Large intestine (tissue), 3 donors: ENCODE data around the gene C3orf62. TPM values are rescaled to one million over a fixed set of nuclear protein-coding genes. Genes with fewer than 3 reads are reported as not detected.

ENCODE experiments used
- DNase-seq, 2 donors: peaks; one replicate each; pipeline versions ENCODE4 v3.0.0 to v3.0.0-alpha.2; 2013
- H3K27ac ChIP-seq: one replicate; pipeline ENCODE4 v1.5.1; 2013; ENCODE audit warnings: low read length
- H3K27me3 ChIP-seq: 2 replicates; pipeline ENCODE4 v1.6.1; 2013; ENCODE audit warnings: low read length; ENCODE audit not compliant: control insufficient read depth, insufficient read depth
- H3K36me3 ChIP-seq: 2 replicates; pipeline ENCODE4 v1.6.1; 2013; ENCODE audit warnings: low read length; ENCODE audit not compliant: control insufficient read depth, insufficient read depth
- H3K4me1 ChIP-seq: one replicate; pipeline ENCODE4 v1.6.1; 2013; ENCODE audit warnings: low read length; ENCODE audit not compliant: control insufficient read depth, insufficient read depth
- H3K4me3 ChIP-seq: one replicate; pipeline ENCODE4 v1.5.1; 2013; ENCODE audit warnings: low read length
- H3K9me3 ChIP-seq: one replicate; pipeline ENCODE4 v1.6.1; 2013; ENCODE audit warnings: mild to moderate bottlenecking, low read depth, low read length, moderate library complexity; ENCODE audit not compliant: control insufficient read depth
- WGBS: methylation state at CpG from one replicate; pipeline ENCODE4 v1.1.5; 2013; ENCODE audit warnings: low lambda C conversion rate; ENCODE audit not compliant: insufficient coverage; 5-methylcytosine and 5-hydroxymethylcytosine counted together
- polyA plus RNA-seq: library from polyadenylated mRNA; unstranded; fragments of 120-200 nt; gene quantifications from one replicate; pipeline ENCODE4 v1.2.1, GENCODE V29; 2013

Gene C3orf62
- polyA plus RNA-seq, 1 donor, result 9.5 TPM

DNA sequence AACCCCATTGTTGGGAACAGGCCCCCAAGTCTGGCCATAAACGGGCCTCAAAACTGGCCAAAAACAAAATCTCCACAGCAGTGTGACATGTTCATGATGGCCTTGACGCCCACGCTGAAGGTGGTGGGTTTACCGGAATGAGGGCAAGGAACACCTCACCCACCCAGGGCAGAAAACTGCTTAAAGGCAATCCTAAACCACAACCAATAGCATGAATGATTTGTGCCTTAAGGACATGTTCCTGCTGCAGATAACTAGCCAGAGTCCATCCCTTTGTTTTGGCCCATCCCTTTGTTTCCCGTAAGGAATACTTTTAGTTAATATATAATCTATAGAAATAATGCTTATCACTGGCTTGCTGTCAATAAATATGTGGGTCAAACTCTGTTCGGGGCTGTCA lies 57.9 kb downstream of the C3orf62 start:
- no peak for DNase-seq
- no peak overlapping the region for H3K4me3 ChIP-seq
- peaks cover 3% of the 10 kb centered on the region for H3K9me3 ChIP-seq
- no peaks in the 10 kb centered on the region for H3K36me3 ChIP-seq
- no peaks in the 10 kb centered on the region for H3K4me1 ChIP-seq
- no peak overlapping the region for H3K27ac ChIP-seq
- WGBS, result 44% methylated on average over 1 of the region's 6 CpGs
- H3K27me3 ChIP-seq, result no peaks in the 10 kb centered on the region

Other genes with a start within 250 kb of the C3orf62 start
- gene IMPDH2, start 247.8 kb downstream of the C3orf62 start, polyA plus RNA-seq, result 261 TPM
- gene QRICH1, start 183.2 kb downstream of the C3orf62 start, polyA plus RNA-seq, result 58.0 TPM
- 291 TPM for gene QARS1, start 172.5 kb downstream of the C3orf62 start, polyA plus RNA-seq
- 40.4 TPM for gene USP19, start 156.4 kb downstream of the C3orf62 start, polyA plus RNA-seq
- gene LAMB2, start 144.2 kb downstream of the C3orf62 start, polyA plus RNA-seq, result 209 TPM
- gene CCDC71, start 110.9 kb downstream of the C3orf62 start, polyA plus RNA-seq, result 21.4 TPM
- gene KLHDC8B, start 105.6 kb downstream of the C3orf62 start, polyA plus RNA-seq, result 85.6 TPM
- 48.6 TPM for gene USP4, start 62.8 kb upstream of the C3orf62 start, polyA plus RNA-seq
- 218 TPM for gene GPX1, start 81.1 kb upstream of the C3orf62 start, polyA plus RNA-seq
- gene RHOA, start 134.7 kb upstream of the C3orf62 start, polyA plus RNA-seq, result 332 TPM
- 23.7 TPM for gene TCTA, start 135.2 kb upstream of the C3orf62 start, polyA plus RNA-seq
- 42.3 TPM for gene AMT, start 145.2 kb upstream of the C3orf62 start, polyA plus RNA-seq
- gene NICN1, start 152.1 kb upstream of the C3orf62 start, polyA plus RNA-seq, result 14.8 TPM
- gene DAG1, start 193.0 kb upstream of the C3orf62 start, polyA plus RNA-seq, result 41.7 TPM